Stimulated activated CD8-positive, alpha-beta memory T cell treated with anti-CD3 and anti-CD28 coated beads, Interleukin-4, amount 100 ng/mL, for 48 hours (primary cell): Measurements from ENCODE around the gene PCDHA8.
"Not testable (repeated sequence)": the region's sequence is repeated elsewhere in the genome, so short reads cannot be mapped to it uniquely, and the experiment has no call there.

Experiments
- DNase-seq: peaks from one replicate; pipeline ENCODE4 v3.0.0-alpha.2; 2020

The PCDHA8 gene

DNA sequence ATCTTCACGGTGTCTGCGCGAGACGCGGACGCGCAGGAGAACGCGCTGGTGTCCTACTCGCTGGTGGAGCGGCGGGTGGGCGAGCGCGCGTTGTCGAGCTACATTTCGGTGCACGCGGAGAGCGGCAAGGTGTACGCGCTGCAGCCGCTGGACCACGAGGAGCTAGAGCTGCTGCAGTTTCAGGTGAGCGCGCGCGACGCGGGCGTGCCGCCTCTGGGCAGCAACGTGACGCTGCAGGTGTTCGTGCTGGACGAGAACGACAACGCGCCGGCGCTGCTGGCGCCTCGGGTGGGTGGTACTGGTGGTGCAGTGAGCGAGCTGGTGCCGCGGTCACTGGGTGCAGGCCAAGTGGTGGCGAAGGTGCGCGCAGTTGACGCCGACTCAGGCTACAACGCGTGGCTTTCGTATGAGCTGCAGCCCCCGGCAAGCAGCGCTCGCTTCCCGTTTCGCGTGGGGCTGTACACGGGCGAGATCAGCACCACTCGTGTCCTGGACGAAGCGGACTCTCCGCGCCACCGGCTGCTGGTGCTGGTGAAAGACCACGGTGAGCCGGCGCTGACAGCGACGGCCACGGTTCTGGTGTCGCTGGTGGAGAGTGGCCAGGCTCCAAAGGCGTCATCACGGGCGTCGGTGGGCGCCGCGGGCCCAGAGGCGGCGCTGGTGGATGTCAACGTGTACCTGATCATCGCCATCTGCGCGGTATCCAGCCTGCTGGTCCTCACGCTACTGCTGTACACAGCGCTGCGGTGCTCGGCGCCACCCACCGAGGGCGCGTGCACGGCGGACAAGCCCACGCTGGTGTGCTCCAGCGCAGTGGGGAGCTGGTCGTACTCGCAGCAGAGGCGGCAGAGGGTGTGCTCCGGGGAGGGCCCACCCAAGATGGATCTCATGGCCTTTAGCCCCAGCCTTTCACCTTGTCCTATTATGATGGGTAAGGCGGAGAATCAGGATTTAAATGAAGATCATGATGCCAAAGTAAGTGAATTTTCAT is 11.2 kb upstream of the PCDHA8 start:
- not testable (repeated sequence) for DNase-seq

DNA sequence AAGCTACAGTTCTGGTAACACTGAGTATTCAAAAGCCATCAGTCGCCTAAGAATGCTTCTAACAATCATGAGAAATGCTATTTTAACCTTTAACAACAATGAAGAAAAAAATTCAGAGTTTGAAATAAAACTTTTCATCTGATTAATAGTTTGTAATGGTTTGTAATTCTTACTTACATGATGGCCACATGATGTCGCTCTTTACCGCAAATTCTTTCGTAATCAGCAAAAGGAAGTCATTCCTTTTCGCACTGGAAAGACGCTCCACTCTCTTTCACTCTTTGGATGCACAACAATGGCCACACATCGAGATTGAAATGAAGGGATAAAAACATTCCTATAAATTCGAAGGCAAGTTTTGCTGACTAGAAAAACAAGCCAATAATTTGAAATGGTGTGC is 7.0 kb upstream of the PCDHA8 start, which contains the start of gene PCDHA7:
TSS of gene PCDHA7 (plus strand) at position 277 of the 400 bp plus-strand sequence. CDS start at position 392, 115 bp downstream.
- no peak for DNase-seq

DNA sequence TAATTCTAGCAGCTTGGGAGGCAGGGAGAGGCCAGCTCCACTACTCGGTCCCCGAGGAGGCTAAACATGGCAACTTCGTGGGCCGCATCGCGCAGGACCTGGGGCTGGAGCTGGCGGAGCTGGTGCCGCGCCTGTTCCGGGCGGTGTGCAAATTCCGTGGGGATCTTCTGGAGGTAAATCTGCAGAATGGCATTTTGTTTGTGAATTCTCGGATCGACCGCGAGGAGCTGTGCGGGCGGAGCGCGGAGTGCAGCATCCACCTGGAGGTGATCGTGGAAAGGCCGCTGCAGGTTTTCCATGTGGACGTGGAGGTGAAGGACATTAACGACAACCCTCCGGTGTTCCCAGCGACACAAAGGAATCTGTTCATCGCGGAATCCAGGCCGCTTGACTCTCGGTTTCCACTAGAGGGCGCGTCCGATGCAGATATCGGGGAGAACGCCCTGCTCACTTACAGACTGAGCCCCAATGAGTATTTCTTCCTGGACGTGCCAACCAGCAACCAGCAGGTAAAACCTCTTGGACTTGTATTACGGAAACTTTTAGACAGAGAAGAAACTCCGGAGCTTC is 6.5 kb upstream of the PCDHA8 start:
- not testable (repeated sequence) for DNase-seq

DNA sequence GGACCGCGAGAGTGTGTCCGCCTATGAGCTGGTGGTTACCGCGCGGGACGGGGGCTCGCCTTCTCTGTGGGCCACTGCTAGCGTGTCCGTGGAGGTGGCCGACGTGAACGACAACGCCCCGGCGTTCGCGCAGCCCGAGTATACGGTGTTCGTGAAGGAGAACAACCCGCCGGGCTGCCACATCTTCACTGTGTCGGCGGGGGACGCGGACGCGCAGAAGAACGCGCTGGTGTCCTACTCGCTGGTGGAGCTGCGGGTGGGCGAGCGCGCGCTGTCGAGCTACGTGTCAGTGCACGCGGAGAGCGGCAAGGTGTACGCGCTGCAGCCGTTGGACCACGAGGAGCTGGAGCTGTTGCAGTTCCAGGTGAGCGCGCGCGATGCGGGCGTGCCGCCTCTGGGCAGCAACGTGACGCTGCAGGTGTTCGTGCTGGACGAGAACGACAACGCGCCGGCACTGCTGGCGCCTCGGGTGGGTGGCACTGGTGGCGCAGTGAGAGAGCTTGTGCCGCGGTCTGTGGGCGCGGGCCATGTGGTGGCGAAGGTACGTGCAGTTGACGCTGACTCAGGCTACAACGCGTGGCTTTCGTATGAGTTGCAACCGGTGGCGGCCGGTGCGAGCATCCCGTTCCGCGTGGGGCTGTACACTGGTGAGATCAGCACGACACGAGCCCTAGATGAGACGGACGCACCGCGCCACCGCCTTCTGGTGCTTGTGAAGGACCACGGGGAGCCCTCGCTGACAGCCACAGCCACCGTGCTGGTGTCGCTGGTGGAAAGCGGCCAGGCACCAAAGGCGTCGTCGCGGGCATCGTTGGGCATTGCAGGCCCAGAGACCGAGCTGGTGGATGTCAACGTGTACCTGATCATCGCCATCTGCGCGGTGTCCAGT is 5.1 kb upstream of the PCDHA8 start:
- DNase-seq: no peak

DNA sequence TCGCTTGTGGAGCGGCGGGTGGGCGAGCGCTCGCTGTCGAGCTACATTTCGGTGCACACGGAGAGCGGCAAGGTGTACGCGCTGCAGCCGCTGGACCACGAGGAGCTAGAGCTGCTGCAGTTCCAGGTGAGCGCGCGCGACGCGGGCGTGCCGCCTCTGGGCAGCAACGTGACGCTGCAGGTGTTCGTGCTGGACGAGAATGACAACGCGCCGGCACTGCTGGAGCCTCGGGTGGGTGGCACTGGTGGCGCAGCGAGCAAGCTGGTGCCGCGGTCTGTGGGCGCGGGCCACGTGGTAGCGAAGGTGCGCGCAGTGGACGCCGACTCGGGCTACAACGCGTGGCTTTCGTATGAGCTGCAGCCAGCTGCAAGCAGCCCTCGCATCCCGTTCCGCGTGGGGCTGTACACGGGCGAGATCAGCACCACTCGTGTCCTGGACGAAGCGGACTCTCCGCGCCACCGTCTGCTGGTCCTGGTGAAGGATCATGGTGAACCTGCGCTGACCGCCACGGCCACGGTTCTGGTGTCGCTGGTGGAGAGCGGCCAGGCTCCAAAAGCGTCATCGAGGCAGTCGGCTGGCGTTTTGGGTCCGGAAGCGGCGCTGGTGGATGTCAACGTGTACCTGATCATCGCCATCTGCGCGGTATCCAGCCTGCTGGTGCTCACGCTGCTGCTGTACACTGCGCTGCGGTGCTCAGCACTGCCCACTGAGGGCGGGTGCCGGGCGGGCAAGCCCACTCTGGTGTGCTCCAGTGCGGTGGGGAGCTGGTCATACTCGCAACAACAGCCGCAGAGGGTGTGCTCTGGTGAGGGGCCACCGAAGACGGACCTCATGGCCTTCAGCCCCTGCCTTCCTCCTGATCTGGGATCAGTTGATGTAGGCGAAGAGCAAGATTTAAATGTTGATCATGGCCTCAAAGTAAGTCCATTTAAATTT is 2.1 kb downstream of the PCDHA8 start:
- no peak for DNase-seq

DNA sequence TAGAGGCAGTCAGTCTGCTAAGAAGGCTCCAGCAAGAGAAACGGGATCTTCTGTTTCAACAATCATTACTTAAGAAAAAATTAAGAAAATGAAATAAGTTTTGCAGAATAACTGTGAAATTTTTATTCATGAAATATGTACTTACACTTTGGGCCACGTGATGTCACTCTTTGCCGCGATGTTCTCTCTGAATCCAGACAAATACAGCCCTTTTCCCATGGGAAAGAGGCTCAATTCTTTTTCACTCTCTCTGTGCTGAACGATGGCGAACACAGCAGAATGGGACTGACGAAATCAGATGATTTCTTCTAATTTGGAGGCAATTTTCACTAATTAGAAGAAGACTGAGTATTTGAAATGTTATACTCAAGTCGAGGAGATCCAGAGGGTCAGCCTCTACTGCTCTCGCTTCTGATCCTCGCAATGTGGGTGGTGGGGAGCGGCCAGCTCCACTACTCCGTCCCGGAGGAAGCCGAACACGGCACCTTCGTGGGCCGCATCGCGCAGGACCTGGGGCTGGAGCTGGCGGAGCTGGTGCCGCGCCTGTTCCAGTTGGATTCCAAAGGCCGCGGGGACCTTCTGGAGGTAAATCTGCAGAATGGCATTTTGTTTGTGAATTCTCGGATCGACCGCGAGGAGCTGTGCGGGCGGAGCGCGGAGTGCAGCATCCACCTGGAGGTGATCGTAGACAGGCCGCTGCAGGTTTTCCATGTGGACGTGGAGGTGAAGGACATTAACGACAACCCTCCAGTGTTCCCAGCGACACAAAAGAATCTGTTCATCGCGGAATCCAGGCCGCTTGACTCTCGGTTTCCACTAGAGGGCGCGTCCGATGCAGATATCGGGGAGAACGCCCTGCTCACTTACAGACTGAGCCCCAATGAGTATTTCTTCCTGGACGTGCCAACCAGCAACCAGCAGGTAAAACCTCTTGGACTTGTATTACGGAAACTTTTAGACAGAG is 7.4 kb downstream of the PCDHA8 start, which contains the start of gene PCDHA9:
TSS of gene PCDHA9 (plus strand) at position 244 of the 964 bp plus-strand sequence. CDS start at position 358, 114 bp downstream.
- DNase-seq: not testable (repeated sequence)

DNA sequence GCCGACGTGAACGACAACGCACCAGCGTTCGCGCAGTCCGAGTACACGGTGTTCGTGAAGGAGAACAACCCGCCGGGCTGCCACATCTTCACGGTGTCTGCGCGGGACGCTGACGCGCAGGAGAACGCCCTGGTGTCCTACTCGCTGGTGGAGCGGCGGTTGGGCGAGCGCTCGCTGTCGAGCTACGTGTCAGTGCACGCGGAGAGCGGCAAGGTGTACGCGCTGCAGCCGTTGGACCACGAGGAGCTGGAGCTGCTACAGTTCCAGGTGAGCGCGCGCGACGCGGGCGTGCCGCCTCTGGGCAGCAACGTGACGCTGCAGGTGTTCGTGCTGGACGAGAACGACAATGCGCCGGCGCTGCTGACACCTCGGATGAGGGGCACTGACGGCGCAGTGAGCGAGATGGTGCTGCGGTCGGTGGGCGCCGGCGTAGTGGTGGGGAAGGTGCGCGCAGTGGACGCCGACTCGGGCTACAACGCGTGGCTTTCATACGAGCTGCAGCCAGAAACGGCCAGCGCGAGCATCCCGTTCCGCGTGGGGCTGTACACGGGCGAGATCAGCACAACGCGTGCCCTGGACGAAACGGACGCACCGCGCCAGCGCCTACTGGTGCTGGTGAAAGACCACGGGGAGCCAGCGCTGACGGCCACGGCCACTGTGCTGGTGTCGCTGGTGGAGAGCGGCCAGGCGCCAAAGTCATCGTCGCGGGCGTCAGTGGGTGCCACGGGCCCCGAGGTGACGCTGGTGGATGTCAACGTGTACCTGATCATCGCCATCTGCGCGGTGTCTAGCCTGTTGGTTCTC is 9.0 kb downstream of the PCDHA8 start:
- DNase-seq: not testable (repeated sequence)

DNA sequence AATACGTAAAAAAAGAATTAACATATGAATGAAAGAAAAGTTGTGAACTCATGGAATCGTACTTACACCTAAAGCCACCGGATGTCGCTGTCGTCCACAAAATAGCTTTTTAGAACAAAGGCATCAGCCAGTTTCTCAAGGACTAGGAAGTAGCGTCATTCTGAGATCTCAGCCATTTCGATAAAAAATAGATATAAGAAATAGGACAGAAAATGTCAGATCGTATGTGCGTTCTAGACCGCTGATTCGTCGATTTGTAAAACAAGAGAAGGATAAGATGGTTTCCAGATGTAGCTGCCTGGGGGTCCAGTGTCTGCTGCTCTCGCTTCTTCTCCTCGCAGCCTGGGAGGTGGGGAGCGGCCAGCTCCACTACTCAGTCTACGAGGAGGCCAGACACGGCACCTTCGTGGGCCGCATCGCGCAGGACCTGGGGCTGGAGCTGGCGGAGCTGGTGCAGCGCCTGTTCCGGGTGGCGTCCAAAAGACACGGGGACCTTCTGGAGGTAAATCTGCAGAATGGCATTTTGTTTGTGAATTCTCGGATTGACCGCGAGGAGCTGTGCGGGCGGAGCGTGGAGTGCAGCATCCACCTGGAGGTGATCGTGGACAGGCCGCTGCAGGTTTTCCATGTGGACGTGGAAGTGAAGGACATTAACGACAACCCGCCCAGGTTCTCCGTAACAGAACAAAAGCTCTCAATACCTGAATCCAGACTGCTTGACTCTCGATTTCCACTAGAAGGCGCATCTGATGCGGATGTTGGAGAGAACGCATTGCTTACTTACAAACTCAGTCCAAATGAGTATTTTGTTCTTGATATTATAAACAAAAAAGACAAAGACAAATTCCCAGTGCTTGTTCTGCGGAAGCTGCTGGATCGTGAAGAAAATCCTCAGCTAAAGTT is 15.0 kb downstream of the PCDHA8 start, which contains the start of gene PCDHA10:
TSS of gene PCDHA10 (plus strand) at position 126 of the 903 bp plus-strand sequence. CDS start at position 278, 152 bp downstream.
- no peak for DNase-seq

DNA sequence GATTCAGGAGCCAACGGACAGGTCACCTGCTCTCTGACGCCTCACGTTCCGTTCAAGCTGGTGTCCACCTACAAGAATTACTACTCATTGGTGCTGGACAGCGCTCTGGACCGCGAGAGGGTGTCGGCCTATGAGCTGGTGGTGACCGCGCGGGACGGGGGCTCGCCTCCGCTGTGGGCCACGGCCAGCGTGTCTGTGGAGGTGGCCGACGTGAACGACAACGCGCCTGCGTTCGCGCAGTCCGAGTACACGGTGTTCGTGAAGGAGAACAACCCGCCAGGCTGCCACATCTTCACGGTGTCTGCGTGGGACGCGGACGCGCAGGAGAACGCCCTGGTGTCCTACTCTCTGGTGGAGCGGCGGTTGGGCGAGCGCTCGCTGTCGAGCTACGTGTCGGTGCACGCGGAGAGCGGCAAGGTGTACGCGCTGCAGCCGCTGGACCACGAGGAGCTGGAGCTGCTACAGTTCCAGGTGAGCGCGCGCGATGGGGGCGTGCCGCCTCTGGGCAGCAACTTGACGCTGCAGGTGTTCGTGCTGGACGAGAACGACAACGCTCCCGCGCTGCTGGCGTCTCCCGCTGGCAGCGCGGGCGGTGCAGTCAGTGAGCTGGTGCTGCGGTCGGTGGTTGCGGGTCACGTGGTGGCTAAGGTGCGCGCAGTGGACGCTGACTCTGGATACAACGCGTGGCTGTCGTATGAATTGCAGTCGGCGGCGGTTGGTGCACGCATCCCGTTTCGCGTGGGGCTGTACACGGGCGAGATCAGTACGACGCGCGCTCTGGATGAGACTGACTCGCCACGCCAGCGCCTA is 16.4 kb downstream of the PCDHA8 start:
- no peak for DNase-seq

DNA sequence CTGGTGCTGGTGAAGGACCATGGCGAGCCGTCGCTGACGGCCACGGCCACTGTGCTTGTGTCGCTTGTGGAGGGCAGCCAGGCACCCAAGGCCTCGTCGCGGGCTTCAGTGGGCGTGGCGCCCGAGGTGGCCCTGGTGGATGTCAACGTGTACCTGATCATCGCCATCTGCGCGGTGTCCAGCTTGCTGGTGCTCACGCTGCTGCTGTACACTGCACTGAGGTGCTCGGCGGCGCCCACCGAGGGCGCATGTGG is 16.9 kb downstream of the PCDHA8 start:
- DNase-seq: no peak

DNA sequence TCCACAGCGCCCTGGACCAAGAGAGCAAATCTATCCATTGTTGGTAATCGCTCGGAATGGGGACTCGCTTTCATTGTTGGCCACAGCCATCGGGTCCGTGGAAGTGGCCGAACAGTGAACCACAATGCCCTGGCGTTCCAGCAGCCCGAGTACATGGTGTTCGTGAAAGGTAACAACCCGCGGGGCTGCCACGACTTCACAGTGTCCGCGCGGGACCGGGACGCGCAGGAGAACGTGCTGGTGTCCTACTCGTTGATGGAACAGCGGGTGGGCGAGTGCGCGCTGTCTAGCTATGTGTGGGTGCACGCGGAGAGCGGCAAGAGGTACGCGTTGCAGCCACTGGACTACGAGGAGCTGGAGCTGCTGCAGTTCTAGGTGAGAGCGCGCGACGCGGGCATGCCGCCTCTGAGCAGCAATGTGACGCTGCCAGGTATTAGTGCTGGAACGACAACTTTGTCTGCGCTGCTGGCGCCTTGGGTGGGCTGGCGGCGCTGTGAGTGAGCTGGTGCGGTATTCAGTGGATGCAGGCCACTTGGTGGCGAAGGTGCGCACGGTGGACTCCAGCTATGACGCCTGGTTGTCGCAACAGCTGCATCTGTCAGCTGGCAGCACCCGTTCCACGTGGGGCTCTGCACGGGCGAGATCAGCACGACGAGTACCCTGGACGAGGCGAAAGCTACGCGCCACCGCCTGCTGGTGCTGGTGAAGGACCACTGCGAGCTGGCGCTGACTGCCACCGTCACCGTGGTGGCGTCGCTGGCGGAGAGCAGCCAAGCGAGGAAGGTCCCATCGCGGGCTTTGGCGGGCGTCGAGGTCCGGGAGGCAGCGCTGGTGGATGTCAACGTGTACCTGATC is 21.7 kb downstream of the PCDHA8 start:
- DNase-seq: no peak

DNA sequence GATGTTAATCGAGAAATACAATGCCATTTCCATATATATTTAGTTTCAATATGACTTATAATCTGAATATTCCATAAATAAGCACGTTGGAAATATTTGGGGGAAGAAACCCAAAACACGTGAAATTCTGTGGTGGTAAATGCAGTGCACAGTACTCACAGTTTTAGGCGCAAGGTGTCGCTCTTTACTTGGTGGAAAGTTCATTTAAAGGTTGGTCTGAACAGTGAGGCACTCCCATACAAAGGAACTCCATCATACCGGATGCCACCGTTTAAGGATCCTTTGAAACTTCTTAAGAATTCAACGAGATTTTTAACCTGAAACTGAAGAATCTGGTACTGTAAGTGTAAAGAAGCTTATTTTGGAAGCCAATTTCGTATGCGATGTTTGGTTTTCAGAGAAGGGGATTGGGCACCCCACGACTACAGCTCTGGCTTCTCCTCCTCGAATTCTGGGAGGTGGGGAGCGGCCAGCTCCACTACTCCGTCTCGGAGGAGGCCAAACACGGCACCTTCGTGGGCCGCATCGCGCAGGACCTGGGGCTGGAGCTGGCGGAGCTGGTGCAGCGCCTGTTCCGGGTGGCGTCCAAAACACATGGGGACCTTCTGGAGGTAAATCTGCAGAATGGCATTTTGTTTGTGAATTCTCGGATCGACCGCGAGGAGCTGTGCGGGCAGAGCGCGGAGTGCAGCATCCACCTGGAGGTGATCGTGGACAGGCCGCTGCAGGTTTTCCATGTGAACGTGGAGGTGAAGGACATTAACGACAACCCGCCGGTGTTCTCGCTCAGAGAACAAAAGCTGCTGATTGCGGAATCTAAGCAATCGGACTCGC is 28.0 kb downstream of the PCDHA8 start, which contains the start of gene PCDHA11:
TSS of gene PCDHA11 (plus strand) at position 237 of the 834 bp plus-strand sequence. CDS start at position 384, 147 bp downstream.
- DNase-seq: no peak

DNA sequence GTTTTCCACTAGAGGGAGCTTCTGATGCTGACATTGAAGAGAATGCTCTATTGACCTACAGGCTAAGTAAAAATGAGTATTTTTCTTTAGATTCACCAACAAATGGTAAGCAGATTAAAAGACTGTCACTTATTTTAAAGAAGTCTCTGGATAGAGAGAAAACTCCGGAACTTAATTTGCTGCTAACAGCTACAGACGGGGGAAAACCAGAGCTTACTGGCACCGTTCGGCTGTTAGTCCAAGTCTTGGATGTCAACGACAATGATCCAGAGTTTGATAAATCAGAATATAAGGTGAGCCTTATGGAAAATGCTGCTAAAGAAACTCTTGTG is 28.5 kb downstream of the PCDHA8 start:
- DNase-seq: no peak

DNA sequence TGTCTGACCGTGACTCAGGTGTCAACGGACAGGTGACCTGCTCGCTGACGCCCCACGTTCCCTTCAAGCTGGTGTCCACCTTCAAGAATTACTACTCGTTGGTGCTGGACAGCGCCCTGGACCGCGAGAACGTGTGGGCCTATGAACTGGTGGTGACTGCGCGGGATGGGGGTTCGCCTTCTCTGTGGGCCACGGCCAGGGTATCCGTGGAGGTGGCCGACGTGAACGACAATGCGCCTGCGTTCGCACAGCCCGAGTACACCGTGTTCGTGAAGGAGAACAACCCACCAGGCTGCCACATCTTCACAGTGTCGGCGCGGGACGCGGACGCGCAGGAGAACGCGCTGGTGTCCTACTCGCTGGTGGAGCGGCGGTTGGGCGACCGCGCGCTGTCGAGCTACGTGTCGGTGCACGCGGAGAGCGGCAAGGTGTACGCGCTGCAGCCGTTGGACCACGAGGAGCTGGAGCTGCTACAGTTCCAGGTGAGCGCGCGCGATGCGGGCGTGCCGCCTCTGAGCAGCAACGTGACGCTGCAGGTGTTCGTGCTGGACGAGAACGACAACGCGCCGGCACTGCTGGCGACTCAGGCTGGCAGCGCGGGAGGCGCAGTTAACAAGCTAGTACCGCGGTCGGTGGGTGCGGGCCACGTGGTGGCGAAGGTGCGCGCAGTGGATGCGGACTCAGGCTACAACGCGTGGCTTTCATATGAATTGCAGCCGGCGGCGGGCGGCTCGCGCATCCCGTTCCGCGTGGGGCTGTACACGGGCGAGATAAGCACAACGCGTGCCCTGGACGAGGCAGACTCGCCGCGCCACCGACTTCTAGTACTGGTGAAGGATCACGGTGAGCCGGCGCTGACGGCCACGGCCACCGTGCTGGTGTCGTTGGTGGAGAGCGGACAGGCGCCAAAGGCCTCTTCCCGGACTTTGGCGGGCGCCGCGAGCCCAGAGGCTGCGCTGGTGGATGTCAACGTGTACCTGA is 29.5 kb downstream of the PCDHA8 start:
- no peak for DNase-seq
